Stimulated activated CD4-positive, alpha-beta T cell treated with anti-CD3 and anti-CD28 coated beads, Interleukin-12 subunit alpha, Interleukin-12 subunit beta, amount 100 ng/mL, for 4 hours (primary cell): Measurements from ENCODE around the gene SNX3.
"Not testable (repeated sequence)": the region's sequence is repeated elsewhere in the genome, so short reads cannot be mapped to it uniquely, and the experiment has no call there.

ENCODE experiments used
- DNase-seq: peaks from one replicate; pipeline ENCODE4 v3.0.0-alpha.2; 2020

SNX3 gene

GRCh38 chr6:108260809-108261569 is at the start of gene SNX3:
Gene SNX3 (minus strand): TSS chr6:108261040. CDS start chr6:108260921, 119 bp downstream.
- peak; percentile 84 for DNase-seq

GRCh38 chr6:108309844-108310243 is 49.0 kb upstream of the SNX3 start:
- DNase-seq: no peak

- DNase-seq: not testable (repeated sequence)
Observed at GRCh38 chr6:108308641-108309040, 47.8 kb upstream of the SNX3 start.

- DNase-seq: no peak
Observed at GRCh38 chr6:108304646-108305045, 43.8 kb upstream of the SNX3 start.

- DNase-seq: no peak
Observed at GRCh38 chr6:108302386-108302785, 41.5 kb upstream of the SNX3 start.

- DNase-seq: no peak
Observed at GRCh38 chr6:108295676-108296075, 34.8 kb upstream of the SNX3 start.

- peak; percentile 84 for DNase-seq
Observed at GRCh38 chr6:108294727-108295625, 34.1 kb upstream of the SNX3 start, which contains the start of gene AFG1L. Gene AFG1L (plus strand): TSS chr6:108295054. CDS start chr6:108295080, 26 bp downstream.

GRCh38 chr6:108294297-108294726 is 33.5 kb upstream of the SNX3 start:
- DNase-seq: no peak

GRCh38 chr6:108293527-108294296 is 32.9 kb upstream of the SNX3 start:
- DNase-seq: no peak

GRCh38 chr6:108292561-108292960 is 31.7 kb upstream of the SNX3 start:
- not testable (repeated sequence) for DNase-seq

- no peak for DNase-seq
Observed at GRCh38 chr6:108291091-108291490, 30.3 kb upstream of the SNX3 start.

- no peak for DNase-seq
Observed at GRCh38 chr6:108288742-108289141, 27.9 kb upstream of the SNX3 start.

GRCh38 chr6:108287373-108287772 is 26.5 kb upstream of the SNX3 start:
- no peak for DNase-seq

GRCh38 chr6:108286366-108286765 is 25.5 kb upstream of the SNX3 start:
- DNase-seq: no peak

- DNase-seq: no peak
Observed at GRCh38 chr6:108285381-108285780, 24.5 kb upstream of the SNX3 start.

- DNase-seq: no peak
Observed at GRCh38 chr6:108277831-108278230, 17.0 kb upstream of the SNX3 start.

- no peak for DNase-seq
Observed at GRCh38 chr6:108277295-108277694, 16.5 kb upstream of the SNX3 start.

GRCh38 chr6:108275976-108276375 is 15.1 kb upstream of the SNX3 start:
- DNase-seq: no peak

GRCh38 chr6:108274546-108274945 is 13.7 kb upstream of the SNX3 start:
- DNase-seq: no peak

- DNase-seq: not testable (repeated sequence)
Observed at GRCh38 chr6:108269955-108270354, 9.1 kb upstream of the SNX3 start.

GRCh38 chr6:108268845-108269244 is 8.0 kb upstream of the SNX3 start:
- no peak for DNase-seq

- no peak for DNase-seq
Observed at GRCh38 chr6:108263371-108263770, 2.5 kb upstream of the SNX3 start.
